Suprapubic skin (tissue), 4 donors: Measurements from ENCODE around the gene WDR7. TPM values are rescaled to one million over a fixed set of nuclear protein-coding genes. Genes with fewer than 3 reads are reported as not detected.

Source experiments
- DNase-seq, 2 donors: peaks; one replicate each; pipeline ENCODE4 v3.0.0-alpha.2; 2019; ENCODE audit warnings: low spot score in 2 of 2
- H3K27ac ChIP-seq: fragments of 200-600 bp; sonication (generic); one replicate; pipeline ENCODE4 v1.5.1; 2019
- H3K27me3 ChIP-seq: fragments of 200-600 bp; sonication (generic); one replicate; pipeline ENCODE4 v1.5.1; 2019
- H3K36me3 ChIP-seq: fragments of 200-600 bp; sonication (generic); one replicate; pipeline ENCODE4 v1.5.1; 2019
- H3K4me1 ChIP-seq: fragments of 200-600 bp; sonication (generic); one replicate; pipeline ENCODE4 v1.5.1; 2019
- H3K4me3 ChIP-seq: fragments of 200-600 bp; sonication (generic); one replicate; pipeline ENCODE4 v1.5.1; 2019; ENCODE audit warnings: mild to moderate bottlenecking
- H3K9me3 ChIP-seq: fragments of 200-600 bp; sonication (generic); one replicate; pipeline ENCODE4 v1.5.1; 2019
- CTCF ChIP-seq, 2 donors: fragments of 200-600 bp in 1 of 2; fragments of 450-650 bp in 1 of 2; sonication (generic) in 1 of 2; IDR thresholded peaks; one replicate each; pipeline ENCODE4 v1.5.1; 2016 to 2019; ENCODE audit warnings: antibody characterized with exemption in 2 of 2, mild to moderate bottlenecking in 1 of 2, moderate library complexity in 1 of 2
- EP300 ChIP-seq: sonication (generic); formaldehyde crosslinking; IDR thresholded peaks from one replicate; pipeline ENCODE4 v1.6.1; 2017; ENCODE audit warnings: antibody characterized with exemption
- POLR2A ChIP-seq, 2 donors: fragments of 450-650 bp; IDR thresholded peaks; one replicate each; pipeline ENCODE4 v1.6.1; 2017; ENCODE audit warnings: antibody characterized with exemption in 2 of 2, mild to moderate bottlenecking in 2 of 2, moderate library complexity in 2 of 2
- POLR2AphosphoS5 ChIP-seq, 3 donors: sonication (generic); formaldehyde crosslinking; IDR thresholded peaks; one replicate each; pipeline ENCODE4 v1.6.1; 2017; ENCODE audit warnings: antibody characterized with exemption in 3 of 3
- WGBS: methylation state at CpG from one replicate; pipeline ENCODE4 v1.1.5; 2018; 5-methylcytosine and 5-hydroxymethylcytosine counted together
- total RNA-seq, 4 donors: library from RNA; depleted of rRNA; stranded (reverse); fragments of >200 nt; gene quantifications; one replicate each; pipeline ENCODE4 v1.1.0, GENCODE V29; 2016

WDR7 gene
- total RNA-seq, 4 donors from 2014 or later: 14.4 to 29.2 (median 20.2) TPM

- TF ChIP-seq CTCF (IDR thresholded peaks at IDR 0.05) (no peak), POLR2A (IDR thresholded peaks at IDR 0.05) (no peak), EP300 (no peak), POLR2AphosphoS5 (IDR thresholded peaks at IDR 0.05) (no peak)
Measured at GRCh38 chr18:56787390-56787789, 136.2 kb downstream of the WDR7 start.

GRCh38 chr18:56789004-56789888 lies 138.1 kb downstream of the WDR7 start:
- no peak for DNase-seq
- Histone ChIP-seq H3K4me3 (no peak overlapping the region), H3K36me3 (peaks cover 13% of the 10 kb centered on the region), H3K27me3 (no peaks in the 10 kb centered on the region), H3K27ac (no peak overlapping the region), H3K9me3 (no peaks in the 10 kb centered on the region), H3K4me1 (no peaks in the 10 kb centered on the region)
- TF ChIP-seq POLR2AphosphoS5 (IDR thresholded peaks at IDR 0.05) (no peak), CTCF (IDR thresholded peaks at IDR 0.05) (peak in 1 of 2 donors; percentile 22)
- 90% methylated on average over 9 of the region's 9 CpGs for WGBS

More at GRCh38 chr18:56787390-56787789, 136.2 kb downstream of the WDR7 start:
- Histone ChIP-seq H3K9me3 (no peaks in the 10 kb centered on the region), H3K36me3 (peaks cover 13% of the 10 kb centered on the region), H3K27me3 (no peaks in the 10 kb centered on the region), H3K4me1 (no peaks in the 10 kb centered on the region), H3K27ac (no peak overlapping the region), H3K4me3 (no peak overlapping the region)
- DNase-seq: no peak
- WGBS: 94% methylated on average over 5 of the region's 5 CpGs

GRCh38 chr18:56789889-56790180 lies 138.7 kb downstream of the WDR7 start:
- peaks cover 13% of the 10 kb centered on the region for H3K36me3 ChIP-seq
- H3K27me3 ChIP-seq: no peaks in the 10 kb centered on the region
- DNase-seq: no peak
- H3K9me3 ChIP-seq: no peaks in the 10 kb centered on the region
- H3K4me1 ChIP-seq: no peaks in the 10 kb centered on the region
- TF ChIP-seq POLR2A (IDR thresholded peaks at IDR 0.05) (no peak), POLR2AphosphoS5 (IDR thresholded peaks at IDR 0.05) (no peak), EP300 (no peak), CTCF (IDR thresholded peaks at IDR 0.05) (no peak)
- no peak overlapping the region for H3K4me3 ChIP-seq
- WGBS: 94% methylated on average over 3 of the region's 3 CpGs
- no peak overlapping the region for H3K27ac ChIP-seq

GRCh38 chr18:56795381-56795780 lies 144.2 kb downstream of the WDR7 start:
- 69% methylated on average over 1 of the region's 1 CpG for WGBS

More at GRCh38 chr18:56795381-56795780, 144.2 kb downstream of the WDR7 start:
- Histone ChIP-seq H3K36me3 (peaks cover 3% of the 10 kb centered on the region), H3K4me3 (no peak overlapping the region), H3K9me3 (no peaks in the 10 kb centered on the region), H3K4me1 (peaks cover 10% of the 10 kb centered on the region), H3K27me3 (no peaks in the 10 kb centered on the region), H3K27ac (no peak overlapping the region)
- TF ChIP-seq POLR2A (IDR thresholded peaks at IDR 0.05) (no peak), EP300 (no peak), CTCF (IDR thresholded peaks at IDR 0.05) (no peak), POLR2AphosphoS5 (IDR thresholded peaks at IDR 0.05) (no peak)
- DNase-seq: no peak
